Measurements from ENCODE around the gene GRM4.

Gene GRM4

GRCh38 chr6:33991610-33992009 lies 154.3 kb downstream of the GRM4 start:
- no peak for DNase-seq

GRCh38 chr6:33990061-33990541 lies 155.8 kb downstream of the GRM4 start:
- DNase-seq: no peak

- DNase-seq: no peak
These were observed 156.7 kb downstream of the GRM4 start for GRCh38 chr6:33989016-33989854.

GRCh38 chr6:33988121-33989015 lies 157.5 kb downstream of the GRM4 start:
- peak; percentile 79 for DNase-seq

GRCh38 chr6:33987531-33988021 lies 158.3 kb downstream of the GRM4 start:
- peak; percentile 43 for DNase-seq

- DNase-seq: no peak
These were observed 159.9 kb downstream of the GRM4 start for GRCh38 chr6:33985947-33986346.

- DNase-seq: no peak
These were observed 160.6 kb downstream of the GRM4 start for GRCh38 chr6:33985313-33985751.

GRCh38 chr6:33984466-33985312 lies 161.2 kb downstream of the GRM4 start:
- DNase-seq: no peak

GRCh38 chr6:33983721-33984465 lies 162.0 kb downstream of the GRM4 start:
- no peak for DNase-seq

GRCh38 chr6:33983109-33983716 lies 162.7 kb downstream of the GRM4 start:
- DNase-seq: no peak

GRCh38 chr6:33981861-33982260 lies 164.0 kb downstream of the GRM4 start:
- no peak for DNase-seq

GRCh38 chr6:33981421-33981820 lies 164.5 kb downstream of the GRM4 start:
- DNase-seq: no peak

GRCh38 chr6:33980176-33981175 lies 165.4 kb downstream of the GRM4 start:
- no peak for DNase-seq

- no peak for DNase-seq
These were observed 166.1 kb downstream of the GRM4 start for GRCh38 chr6:33979750-33980149.

- DNase-seq: no peak
These were observed 167.3 kb downstream of the GRM4 start for GRCh38 chr6:33978412-33979150.

GRCh38 chr6:33977606-33978411 lies 168.1 kb downstream of the GRM4 start:
- no peak for DNase-seq

GRCh38 chr6:33976437-33977360 lies 169.2 kb downstream of the GRM4 start:
- no peak for DNase-seq

All from NCI-H1417 treated with DMSO at 0.1 percent for 48 hours (cell line).